Non-pigmented ciliary epithelial cell (primary cell): ENCODE data around the gene FCGR3B.
"Not testable (repeated sequence)": the region's sequence is repeated elsewhere in the genome, so short reads cannot be mapped to it uniquely, and the experiment has no call there.

ENCODE experiments used
- DNase-seq: peaks from one replicate; pipeline ENCODE4 v3.0.0-alpha.2; 2010; ENCODE audit warnings: low read depth

The FCGR3B gene

DNA sequence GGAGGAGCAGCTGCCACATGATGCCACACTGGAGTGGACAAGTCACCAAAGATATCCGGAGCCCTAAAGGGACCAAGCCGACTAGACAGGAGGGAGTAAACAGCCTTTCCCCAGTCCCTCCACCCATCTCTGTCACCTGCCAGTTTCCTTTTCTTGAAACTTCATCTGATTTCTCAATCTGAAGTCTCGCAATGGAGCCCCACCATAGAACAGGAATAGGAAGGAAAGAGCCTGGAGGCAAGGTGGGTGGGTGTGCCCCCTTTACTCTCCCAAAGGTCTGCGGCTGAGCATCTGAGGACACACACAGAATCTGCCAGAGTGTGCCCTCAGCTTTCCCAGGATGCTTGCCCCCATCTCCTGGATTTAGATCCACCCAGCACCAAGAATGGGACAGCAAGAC is at the start of gene FCGR3B:
Gene FCGR3B (minus strand): TSS at position 101 of the 400 bp plus-strand sequence. CDS start 82 bp downstream, at position 19.
- no peak for DNase-seq

GRCh38 chr1:161678500-161678899 is 47.5 kb upstream of the FCGR3B start:
- DNase-seq = no peak

DNA sequence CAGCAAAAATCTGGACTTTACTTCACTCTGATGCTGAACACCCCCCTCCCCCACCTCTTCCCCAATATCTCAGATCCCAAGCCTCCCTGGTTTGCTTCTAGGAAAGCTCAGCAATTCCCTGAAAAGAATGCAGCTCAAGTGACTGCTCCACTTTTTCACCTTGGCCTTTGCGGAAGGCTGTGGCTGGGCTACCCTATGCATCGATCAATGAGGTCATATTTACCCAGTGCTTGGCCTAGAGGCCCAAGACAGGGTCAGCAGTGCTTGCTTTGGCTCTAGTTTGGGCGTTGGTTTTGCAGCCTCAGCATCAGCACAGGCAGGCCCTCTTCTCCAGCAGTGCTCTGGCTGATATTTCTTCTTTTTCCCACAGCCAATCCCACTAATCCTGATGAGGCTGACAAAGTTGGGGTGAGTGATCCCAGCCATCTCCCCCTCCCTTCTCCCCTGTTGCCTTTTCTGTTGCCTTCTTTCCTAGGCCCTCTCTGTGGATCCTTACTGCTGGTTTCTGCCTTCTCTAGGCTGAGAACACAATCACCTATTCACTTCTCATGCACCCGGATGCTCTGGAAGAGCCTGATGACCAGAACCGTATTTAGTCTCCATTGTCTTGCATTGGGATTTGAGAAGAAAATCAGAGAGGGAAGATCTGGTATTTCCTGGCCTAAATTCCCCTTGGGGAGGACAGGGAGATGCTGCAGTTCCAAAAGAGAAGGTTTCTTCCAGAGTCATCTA is 46.1 kb upstream of the FCGR3B start:
- DNase-seq = no peak

DNA sequence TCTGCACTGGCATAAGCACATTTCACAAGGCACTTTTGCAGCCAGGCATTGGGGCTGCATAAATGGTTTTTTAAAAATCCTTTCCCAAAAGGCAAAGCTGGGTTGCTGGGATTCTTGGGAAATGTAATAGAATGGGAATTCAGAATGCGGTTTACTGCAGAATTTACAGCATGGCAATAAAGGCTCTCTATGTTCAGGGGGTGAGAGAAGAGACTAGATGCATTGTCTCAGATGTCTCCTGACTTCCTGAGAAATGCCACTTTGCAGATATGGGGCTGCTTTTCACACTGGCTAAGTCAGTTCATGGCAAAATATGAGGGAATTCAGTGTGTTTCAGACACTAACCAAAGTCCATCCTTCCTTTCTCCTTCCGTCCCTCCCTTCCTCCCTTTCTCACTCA is 45.5 kb upstream of the FCGR3B start:
- no peak for DNase-seq

- not testable (repeated sequence) for DNase-seq
Measured at GRCh38 chr1:161674908-161675307, 43.9 kb upstream of the FCGR3B start.

- DNase-seq = not testable (repeated sequence)
Measured at GRCh38 chr1:161674447-161674846, 43.5 kb upstream of the FCGR3B start.

- DNase-seq = not testable (repeated sequence)
Measured at GRCh38 chr1:161673437-161673836, 42.5 kb upstream of the FCGR3B start.

DNA sequence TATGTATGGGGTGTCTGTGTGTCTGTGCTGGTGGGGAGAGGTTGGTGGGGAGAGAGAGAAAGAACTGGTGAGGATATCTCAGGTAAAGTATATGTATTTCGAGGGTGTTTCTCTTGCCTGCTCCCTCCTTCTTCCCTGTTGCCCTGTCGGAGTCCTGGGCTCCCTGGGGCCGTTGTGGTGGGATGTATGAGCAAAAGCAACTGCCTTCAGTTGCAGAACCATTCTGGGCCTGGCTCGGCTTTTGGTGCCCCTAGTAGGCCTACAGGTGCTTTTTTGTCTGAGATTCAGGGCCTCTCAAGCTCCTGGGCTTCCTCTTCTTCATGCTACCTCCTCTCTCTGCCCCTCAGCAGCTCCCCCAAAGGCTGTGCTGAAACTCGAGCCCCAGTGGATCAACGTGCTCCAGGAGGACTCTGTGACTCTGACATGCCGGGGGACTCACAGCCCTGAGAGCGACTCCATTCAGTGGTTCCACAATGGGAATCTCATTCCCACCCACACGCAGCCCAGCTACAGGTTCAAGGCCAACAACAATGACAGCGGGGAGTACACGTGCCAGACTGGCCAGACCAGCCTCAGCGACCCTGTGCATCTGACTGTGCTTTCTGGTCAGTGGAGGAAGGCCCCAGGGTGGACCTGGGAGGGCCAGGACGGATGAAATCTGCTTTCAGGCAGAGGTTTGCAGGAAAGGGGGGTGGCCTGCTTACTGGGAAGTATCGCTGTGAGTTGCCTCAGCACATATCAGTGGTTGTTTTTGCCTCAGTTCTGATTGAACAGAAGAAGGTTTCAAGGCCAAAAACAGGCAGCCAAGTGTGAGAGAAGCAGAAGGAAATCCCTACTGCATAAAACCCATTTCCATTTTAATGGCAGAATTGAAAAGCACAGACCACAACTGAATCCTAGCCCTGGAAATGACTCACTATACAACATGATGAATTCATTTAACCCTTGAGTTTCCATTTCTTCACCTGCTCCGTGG is 40.4 kb upstream of the FCGR3B start:
- not testable (repeated sequence) for DNase-seq

- not testable (repeated sequence) for DNase-seq
Measured at GRCh38 chr1:161664689-161665088, 33.7 kb upstream of the FCGR3B start.

DNA sequence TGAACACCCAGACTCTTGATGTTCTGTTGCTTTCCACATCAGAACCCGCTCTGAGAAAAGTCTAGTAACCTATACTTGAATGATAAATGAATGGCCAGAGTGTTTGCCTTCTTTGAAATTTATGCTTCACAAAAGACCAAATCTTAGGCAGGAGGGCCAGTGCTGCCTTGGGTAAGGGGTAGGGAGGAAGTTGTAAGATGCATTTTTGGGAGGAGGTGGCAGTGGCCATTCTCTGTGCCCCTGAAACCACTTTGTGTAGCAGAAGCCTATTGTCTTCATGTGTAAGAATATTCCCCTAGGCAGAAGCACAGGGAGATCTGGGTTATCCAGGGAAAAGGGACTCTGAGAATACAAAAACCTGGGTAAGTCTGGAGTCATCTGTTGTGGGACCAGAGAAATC is 32.6 kb upstream of the FCGR3B start:
- DNase-seq = not testable (repeated sequence)

DNA sequence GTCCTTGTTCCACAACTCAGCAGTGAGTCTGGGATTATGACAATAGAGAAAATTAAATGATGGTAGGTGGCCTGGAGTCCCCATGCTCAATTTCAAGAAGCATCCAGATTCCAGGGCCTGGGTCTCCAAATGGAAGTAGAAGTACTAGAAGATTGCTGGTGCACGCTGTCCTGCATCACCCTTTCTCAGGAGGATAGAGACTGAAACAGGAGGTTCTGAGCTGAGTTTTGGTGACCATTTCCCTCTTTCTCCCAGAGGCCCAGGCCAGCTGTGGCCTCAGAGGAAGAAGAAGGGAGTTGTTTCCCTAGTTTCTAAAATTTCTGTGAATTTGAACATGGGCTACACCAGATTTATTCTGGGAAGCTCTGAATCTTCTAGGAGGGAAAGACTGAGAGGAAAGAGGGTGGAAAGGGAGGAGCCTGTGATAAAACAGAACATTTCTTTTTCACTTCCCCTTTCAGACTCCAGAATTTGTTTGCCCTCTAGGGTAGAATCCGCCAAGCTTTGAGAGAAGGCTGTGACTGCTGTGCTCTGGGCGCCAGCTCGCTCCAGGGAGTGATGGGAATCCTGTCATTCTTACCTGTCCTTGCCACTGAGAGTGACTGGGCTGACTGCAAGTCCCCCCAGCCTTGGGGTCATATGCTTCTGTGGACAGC is 31.8 kb upstream of the FCGR3B start, which contains the start of gene FCGR2B:
Gene FCGR2B (plus strand): TSS at position 460 of the 656 bp plus-strand sequence. CDS start 99 bp downstream, at position 559.
- not testable (repeated sequence) for DNase-seq

GRCh38 chr1:161661660-161662311 is 30.8 kb upstream of the FCGR3B start:
- DNase-seq = not testable (repeated sequence)

- not testable (repeated sequence) for DNase-seq
Measured at GRCh38 chr1:161658524-161658923, 27.5 kb upstream of the FCGR3B start.

- DNase-seq = not testable (repeated sequence)
Measured at GRCh38 chr1:161653971-161654370, 23.0 kb upstream of the FCGR3B start.

DNA sequence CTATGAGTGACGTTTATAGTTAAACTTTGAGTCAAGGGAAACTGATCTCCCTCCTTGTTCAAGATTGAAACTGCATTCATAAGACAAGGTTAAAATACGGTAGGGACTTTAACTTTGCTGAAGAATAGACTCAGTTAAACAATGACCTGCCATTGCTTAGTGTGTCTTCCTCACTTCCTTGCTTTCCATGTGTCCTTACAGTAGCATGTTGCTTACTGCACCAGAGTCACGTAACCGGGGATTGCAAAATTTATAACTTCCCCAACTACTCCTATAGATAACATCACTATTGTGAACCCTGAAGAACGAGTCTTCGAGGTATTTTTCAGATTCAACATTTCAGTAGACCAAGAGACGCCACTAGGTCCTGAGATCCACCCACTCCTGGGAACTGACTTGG is 22.6 kb upstream of the FCGR3B start:
- not testable (repeated sequence) for DNase-seq

DNA sequence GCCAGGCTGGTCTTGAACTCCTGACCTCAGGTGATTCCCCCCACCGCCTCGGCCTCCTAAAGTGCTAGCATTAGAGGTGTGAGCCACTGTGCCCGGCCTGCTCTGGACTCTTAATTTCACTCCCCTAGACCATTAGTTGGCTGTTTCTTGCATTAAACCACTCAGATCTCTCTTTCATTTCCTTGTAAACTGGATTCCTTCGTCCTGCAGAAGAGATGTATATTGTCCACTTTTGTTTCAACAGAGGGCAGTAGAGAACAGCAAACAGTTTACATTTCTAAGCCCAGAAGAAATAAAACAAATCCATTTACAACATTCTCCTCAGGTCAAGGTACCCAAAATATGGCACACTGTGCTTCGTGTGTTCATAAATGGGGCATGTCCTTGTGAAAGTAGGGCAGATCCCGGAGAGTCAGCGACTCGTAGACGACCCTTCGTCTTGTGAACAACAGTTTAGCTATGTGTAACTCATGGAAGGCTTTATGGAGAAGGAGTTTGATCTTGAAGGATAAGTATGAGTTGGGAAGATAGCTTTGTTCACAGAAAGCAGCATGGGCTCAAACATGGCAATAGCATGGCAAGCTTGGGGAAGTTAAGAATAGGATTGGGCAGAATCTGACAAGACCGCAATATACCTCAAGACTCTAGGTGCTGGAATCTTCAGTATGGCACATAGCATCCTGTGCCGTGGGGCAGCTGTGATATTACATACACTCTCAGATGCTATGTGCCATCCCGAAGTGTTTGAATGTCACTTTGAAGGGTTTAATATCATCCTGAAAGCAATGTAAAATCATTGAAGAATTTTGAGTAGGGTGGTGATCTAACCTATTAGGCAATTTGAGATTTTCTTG is 16.8 kb upstream of the FCGR3B start:
- not testable (repeated sequence) for DNase-seq

GRCh38 chr1:161644855-161645254 is 13.9 kb upstream of the FCGR3B start:
- DNase-seq = not testable (repeated sequence)

- not testable (repeated sequence) for DNase-seq
Measured at GRCh38 chr1:161643481-161644208, 12.7 kb upstream of the FCGR3B start.

DNA sequence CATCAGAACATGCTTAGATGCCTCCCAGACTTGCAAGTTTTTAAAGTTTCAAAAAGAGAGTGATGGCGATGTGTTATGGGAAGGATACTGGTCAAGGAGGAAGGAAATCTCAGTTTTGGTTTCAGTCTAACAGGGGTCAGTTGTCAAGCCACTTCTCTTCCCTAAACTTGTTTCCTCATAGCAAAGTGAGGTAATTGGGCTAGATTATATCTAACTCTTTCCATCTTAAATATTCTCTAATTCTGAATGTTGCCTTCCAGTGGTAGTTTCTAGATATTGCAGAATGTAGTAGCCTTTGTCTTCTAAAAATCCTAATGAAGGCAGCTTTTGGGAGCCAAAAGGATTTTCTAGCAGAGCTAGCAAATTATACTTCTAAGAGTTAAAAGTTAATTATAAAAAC is 11.7 kb upstream of the FCGR3B start:
- not testable (repeated sequence) for DNase-seq

- not testable (repeated sequence) for DNase-seq
Measured at GRCh38 chr1:161639203-161639602, 8.2 kb upstream of the FCGR3B start.
